ENCODE data around the gene PNPLA7.
"Not testable (repeated sequence)": the region's sequence is repeated elsewhere in the genome, so short reads cannot be mapped to it uniquely, and the experiment has no call there.

PNPLA7 gene

DNA sequence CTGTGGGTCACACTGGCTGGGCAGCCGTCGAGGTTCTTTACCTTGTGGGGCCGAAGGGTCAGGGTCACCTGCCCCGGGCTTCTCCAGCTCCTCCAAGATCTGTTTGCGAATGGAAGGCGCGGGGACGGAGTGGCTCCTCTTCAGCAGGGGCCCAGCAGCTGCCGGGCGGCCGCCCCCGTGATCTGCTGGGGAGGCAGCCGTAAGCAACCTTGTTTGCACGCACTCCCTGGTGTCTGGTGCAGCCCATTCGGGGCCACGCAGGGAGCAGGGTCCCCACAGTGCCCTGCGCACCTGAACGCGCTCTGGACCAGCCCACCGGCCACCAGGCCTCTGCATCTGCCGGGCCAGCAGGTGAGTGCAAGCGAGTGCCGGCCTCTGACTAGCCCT lies 34.9 kb downstream of the PNPLA7 start:
- DNase-seq (ENCODE audit: low read depth, low spot score) = no peak

DNA sequence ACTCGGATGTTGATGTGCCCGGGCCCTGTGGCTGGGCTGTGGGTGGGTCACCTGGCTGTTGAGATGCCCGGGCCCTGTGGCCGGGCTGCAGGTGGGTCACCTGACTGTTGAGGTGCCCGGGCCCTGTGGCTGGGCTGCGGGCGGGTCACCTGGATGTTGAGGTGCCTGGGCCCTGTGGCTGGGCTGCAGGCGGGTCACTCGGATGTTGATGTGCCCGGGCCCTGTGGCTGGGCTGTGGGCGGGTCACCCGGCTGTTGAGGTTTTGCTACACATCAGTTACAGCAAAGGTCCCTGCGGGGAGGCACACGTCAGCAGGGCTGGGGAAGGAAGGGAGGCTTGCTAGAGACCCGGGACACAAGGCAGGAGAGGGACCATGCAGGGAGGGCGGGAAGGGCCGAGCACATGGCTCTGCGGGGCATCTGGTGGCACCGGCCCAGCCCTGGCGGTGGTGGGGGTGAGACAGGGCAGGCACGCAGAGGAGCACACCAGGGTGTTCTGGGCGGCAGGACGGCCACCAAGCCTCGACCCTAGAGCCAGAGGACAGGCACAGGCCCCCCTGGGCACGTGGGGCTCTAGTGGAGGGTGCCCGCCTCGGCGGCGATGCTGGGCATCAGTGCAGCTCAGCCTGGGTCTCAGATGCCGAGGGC lies 35.4 kb downstream of the PNPLA7 start:
- DNase-seq (ENCODE audit: low read depth, low spot score) = no peak

DNA sequence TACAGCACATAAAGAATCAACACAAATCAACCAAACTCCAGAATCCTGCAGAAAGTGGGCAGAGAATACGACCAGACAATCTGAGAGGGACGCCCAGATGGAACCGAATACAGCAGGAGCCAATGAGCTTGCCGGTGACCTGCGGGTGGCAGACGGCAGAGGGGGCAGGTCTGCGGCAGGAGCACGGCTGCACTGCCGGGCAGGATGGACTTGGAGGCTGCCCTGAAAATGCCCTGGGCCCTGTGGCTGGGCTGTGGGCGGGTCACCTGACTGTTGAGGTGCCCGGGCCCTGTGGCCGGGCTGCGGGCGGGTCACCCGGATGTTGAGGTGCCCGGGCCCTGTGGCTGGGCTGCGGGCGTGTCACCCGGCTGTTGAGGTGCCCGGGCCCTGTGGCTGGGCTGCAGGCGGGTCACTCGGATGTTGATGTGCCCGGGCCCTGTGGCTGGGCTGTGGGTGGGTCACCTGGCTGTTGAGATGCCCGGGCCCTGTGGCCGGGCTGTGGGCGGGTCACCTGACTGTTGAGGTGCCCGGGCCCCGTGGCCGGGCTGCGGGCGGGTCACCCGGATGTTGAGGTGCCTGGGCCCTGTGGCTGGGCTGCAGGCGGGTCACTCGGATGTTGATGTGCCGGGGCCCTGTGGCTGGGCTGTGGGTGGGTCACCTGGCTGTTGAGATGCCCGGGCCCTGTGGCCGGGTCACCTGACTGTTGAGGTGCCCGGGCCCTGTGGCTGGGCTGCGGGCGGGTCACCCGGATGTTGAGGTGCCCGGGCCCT lies 36.2 kb downstream of the PNPLA7 start:
- not testable (repeated sequence) for DNase-seq (ENCODE audit: low read depth, low spot score)

DNA sequence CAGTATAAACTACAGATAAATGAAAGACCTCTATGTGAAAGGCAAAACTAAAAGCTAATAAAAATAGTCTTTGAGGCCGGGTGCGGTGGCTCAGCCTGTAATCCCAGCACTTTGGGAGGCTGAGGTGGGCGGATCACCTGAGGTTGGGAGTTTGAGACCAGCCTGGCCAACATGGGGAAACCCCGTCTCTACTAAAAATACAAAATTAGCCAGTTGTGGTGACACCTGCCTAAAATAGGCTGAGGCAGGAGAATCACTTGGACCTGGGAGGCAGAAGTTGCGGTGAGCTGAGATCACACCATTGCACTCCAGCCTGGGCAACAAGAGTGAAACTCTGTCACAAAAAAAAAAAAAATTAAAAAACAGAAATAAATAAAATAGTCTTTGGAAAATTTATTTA lies 37.1 kb downstream of the PNPLA7 start:
- DNase-seq (ENCODE audit: low read depth, low spot score) = not testable (repeated sequence)

DNA sequence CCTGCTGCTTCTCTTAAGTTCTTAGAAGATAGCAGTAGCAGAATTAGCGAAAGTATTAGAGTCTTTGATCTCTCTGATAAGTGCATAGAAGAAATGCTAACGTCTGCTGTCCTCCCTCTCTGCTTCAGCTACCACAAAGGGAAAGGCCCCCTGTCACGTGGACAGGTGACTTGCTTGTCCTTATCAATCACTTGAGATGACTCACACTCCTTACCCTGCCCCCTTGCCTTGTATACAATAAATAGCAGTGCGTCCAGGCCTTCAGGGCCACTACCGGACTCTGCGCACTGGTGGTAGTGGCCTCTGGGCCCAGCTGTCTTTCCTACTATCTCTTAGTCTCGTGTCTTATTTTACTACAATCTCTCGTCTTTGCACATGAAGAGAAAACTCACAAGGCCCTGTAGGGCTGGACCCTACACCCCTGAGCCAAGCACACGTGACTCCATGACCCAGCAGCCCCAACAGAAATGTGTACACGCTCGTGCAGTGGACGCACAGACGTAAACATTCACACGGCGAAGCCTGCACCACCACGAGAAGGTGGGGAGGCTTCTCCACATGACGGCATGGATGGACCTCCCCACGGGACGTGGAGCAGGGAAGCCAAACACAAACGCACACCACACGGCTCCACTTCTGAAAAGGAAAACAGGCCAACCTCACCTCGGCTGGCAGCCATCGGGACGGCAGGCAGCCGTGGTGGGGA lies 38.3 kb downstream of the PNPLA7 start:
- DNase-seq (ENCODE audit: low read depth, low spot score) = no peak

DNA sequence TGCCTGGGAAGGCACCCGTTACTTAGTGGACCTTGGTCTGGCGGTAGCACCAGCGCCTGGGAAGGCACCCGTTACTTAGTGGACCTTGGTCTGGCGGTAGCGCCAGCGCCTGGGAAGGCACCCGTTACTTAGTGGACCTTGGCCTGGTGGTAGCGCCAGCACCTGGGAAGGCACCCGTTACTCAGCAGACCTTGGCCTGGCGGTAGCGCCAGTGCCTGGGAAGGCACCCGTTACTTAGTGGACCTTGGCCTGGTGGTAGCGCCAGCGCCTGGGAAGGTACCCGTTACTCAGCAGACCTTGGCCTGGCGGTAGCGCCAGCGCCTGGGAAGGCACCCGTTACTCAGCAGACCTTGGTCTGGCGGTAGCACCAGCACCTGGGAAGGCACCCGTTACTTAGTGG lies 39.1 kb downstream of the PNPLA7 start:
- not testable (repeated sequence) for DNase-seq (ENCODE audit: low read depth, low spot score)

DNA sequence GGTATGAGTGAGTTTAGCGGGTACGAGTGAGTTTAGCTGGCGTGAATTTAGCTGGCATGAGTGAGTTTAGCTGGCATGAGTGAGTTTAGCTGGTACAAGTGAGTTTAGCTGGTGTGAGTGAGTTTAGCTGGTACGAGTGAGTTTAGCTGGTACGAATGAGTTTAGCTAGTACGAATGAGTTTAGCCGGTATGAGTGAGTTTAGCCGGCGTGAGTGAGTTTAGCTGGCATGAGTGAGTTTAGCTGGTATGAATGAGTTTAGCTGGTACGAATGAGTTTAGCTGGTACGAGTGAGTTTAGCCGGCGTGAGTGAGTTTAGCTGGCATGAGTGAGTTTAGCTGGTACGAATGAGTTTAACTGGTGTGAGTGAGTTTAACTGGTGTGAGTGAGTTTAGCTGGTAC lies 41.0 kb downstream of the PNPLA7 start:
- DNase-seq (ENCODE audit: low read depth, low spot score) = no peak

DNA sequence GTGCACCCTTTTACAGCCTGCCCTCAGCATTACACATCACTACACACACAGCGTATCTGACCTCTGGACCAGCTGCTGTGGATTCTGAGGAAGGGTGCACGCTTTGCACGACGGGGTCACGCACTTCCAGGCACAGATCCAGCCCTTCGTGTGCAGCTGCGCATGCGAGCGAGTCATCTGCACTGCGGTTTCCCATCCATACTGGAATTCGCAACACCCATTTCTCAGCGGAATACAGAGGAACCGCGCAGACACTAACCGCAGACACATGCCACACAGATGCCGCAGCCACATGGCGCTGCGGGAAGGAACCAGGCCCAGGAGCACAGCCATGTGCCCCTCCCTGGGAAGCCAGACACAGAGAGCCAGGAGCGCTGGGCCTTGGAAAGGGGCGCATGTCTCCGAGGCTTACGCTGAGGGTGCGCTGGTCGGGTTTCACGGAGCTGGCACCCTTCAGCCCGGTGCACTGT lies 43.5 kb downstream of the PNPLA7 start:
- no peak for DNase-seq (ENCODE audit: low read depth, low spot score)

DNA sequence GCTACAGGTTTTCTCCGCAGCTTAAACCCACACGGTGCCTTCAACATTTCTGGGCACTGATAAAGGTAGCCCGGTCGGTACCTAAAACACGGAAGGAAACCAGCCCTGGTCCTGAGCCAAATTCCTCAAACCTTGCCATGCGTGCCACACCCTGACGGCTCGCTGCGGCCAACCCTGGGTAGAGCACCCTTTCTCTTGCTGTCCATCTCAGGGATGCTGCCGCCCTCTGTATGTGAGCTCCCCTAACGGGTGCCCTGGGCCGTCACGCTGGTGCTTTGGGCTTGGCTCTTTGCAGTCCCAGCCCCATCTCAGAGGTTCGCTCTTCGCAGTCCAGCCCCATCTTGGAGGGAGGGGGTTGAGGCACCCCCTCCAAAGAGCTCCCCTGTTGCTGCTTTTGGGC lies 43.9 kb downstream of the PNPLA7 start:
- no peak for DNase-seq (ENCODE audit: low read depth, low spot score)

DNA sequence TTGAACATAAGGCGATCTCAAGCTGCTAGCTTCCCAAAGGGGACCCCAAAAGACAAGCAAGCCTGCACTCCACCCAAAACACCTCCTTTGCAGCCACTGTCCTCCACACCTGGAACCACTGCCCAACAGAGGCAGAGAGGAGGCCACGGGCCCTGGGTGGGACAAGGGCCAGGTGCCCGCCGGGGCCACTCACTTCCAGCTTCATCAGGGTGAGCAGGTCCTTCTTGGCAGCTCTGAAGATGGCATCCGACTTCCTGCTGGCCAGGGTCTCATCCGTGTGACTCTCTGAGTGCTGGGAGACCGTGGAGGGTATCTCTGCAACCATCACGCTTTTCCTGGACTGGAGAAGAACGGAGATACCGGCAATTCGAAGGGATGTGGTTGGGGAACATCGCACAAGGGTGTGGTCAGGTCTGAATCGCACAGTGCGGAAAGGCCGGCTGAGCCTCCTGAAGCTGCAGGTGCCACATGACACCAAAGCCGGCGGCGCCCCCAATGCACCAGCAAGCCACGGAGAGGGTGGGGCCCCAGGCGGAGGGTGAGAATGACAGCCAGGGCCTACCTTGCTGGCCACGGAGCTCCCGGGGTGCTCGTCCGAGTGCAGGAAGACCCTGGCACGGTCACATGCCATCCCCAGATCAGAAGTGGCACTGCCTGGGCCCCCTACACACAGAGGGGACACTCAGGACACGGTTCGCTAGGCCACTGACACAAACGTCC lies 44.6 kb downstream of the PNPLA7 start:
- DNase-seq (ENCODE audit: low read depth, low spot score) = no peak

DNA sequence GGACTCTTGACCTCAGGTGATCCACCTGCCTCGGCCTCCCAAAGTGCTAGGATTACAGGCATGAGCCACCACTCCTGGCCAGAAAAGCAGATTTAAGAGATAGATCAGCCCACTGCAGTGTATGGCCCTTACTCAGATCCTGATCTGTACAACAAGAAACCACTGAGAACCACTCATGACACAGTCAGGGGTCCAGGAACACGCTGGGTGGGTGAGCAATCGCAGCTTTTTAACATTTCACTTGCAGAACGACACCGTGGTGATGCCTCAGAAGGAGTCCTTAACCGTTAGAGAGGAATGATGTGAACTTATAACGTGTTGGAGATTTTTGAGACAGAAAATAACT lies 45.8 kb downstream of the PNPLA7 start:
- DNase-seq (ENCODE audit: low read depth, low spot score) = no peak

DNA sequence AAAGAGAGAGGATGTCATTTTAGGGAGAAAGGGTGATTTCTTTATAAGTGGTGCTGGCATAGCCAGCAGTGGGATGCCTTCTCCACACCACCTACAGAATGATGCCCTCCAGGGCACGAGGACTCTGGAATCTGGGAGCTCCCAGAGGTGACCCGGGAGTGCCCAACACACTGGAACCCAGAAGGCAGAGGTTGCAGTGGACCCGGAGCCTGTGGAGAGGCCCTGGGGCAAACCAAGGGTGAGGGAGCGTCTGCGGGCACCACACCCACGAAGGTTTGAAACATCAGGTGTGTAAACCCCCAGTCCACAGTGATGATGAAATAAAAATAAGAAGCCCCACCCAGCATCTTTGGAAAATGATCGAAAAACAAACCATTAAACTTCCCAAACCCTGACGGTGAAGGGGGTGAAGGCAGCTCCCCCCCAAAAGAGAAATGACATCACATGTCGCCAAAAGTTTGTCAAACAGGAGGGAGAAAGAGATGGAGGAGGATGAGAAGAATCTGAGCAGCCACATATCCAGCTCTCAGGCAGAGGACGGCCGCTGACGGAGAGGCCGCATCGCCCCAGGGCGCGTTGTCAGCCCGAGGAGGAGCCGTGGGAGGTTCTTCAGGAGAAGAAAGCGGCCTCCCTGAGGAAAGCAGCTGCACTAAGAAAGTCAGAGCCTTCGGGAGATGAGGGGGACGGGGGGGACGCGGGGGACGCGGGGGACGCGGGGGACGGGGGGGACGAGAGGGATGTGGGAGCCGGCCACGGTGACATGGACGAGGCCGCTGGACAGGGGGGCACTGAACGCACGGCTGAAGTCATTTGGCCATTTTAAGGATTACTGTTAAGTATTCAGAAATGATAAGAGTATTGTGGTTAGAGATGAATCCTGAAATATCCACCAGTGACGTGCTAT lies 47.9 kb downstream of the PNPLA7 start:
- DNase-seq (ENCODE audit: low read depth, low spot score) = no peak

DNA sequence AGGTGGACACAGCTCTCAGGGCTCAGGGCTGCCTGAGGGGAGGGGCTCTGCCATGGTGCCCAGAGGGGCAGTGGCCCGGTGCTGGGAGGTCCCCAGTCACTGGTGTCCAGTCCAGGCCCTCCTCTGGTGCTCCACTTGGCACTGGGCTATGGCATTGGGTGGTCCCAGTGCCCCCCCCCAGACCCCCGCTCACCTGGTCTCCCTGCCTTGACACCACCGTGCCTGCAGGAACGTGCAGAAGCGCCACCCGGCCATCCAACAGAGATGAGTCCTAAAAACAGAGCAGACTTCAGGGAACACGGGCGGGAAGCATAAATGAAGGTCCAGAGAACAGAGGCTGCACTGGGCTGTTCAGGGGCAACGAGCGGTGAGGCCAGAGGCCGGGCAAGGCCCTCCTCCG lies 48.7 kb downstream of the PNPLA7 start:
- no peak for DNase-seq (ENCODE audit: low read depth, low spot score)

DNA sequence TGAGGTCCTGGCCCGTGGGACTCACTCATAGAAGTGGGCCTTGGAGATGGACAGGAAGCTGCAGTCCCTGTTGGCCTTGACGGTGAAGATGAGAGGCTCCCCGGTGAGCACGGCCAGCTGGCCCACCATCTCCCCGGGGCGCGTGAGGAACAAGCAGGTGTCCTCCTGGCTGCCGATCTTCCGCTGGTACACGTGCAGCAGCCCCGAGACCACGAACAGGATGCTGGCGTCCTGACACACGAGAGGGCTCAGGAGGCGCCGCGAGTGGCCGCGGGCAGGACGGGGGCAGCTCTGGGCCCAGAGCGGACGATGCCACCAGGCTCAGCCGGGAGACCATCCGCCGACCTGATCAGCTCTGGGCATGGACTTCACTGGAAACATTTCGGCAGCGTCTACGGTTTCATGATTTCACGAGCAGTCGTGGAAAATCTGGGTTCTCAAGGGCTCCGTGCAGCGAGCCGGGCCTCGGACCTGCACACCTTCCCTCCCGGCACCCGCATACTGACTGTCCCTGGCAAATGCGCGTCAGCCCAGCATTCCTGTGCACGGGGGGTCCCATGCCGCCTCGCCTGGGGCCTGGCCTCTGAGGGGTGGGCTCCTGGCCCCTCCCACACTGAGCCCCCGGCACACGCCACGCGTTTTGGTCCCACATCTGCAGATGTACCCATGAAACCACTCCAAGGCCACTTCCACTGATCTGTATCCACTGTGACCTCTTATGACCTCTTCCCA lies 49.4 kb downstream of the PNPLA7 start:
- DNase-seq (ENCODE audit: low read depth, low spot score) = no peak

DNA sequence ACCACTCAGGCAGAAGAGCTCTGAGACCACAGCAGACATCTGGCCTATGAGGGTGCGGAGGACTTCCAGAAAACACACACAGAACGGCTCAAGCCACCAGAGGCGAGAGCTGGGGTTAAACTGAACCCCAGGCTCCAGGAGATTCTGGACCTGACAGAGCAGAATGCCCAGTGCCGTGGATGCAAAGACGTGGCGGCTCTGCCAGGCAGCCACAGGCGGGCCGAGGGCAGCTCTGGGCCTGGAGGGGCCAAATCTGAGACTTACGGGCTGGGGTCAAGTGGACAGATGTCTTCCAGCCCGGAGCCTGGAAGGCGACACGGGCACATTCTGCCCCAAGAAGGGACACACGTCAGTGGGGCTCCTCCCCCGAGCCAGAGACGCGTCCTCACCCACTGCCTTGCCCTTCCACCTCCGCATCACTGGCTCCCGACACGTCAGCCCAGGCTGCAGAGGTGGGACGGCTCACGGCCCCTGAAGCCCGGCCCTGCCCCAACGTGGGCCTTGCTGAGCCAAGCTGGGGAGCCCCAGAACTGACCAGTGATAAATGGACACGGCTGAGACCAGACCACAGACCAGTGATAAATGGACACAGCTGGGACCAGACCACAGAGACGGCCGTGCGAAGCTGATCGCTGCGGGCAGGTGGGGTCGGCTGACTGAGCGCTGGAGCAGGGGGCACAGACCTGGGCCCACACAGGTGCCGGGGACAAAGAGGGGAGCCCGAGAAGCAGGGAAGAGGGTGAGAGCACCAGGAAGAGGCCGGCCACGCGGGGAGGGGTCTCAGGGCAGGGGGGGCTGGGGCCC lies 50.1 kb downstream of the PNPLA7 start:
- DNase-seq (ENCODE audit: low read depth, low spot score) = no peak

DNA sequence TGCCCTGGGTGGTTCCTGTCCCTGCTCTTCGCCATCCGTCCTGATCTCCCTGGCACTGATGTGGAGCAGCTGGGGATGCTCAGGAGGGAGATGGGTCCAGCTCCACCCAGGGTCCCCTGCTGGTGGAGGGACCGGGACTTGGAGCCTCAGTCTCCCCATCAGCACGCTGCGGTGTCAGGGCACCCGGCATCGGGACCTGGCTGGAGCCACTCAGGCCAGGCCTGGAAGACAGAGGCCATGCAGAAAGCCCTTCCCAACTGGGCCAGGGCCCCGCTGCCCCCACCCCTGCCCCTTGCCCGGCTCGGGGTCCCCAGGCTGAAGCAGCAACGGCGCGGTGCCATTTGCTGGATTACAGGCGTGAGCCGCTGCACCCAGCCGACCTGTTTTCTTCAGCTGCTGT lies 50.8 kb downstream of the PNPLA7 start:
- no peak for DNase-seq (ENCODE audit: low read depth, low spot score)

DNA sequence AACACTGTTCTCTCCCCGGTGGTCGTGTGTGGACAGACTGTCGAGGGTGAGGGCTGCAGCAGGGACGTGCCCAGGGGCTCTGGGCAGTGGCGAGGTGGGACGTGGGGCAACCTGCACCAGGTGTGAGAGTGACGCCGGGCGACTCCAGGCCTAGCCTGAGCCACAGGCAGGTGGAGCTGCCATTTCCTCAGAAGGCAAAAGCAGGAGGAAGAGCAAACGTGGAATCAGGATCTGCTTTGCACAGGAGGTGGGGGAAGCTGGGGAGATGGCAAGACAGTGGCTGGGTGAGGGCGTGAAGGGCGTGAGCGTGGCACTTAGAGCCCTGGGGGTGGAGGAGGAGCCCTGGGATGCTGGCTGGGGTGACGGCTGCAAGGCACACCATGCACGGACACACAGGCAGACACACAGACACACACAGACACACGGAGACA lies 51.5 kb downstream of the PNPLA7 start:
- DNase-seq (ENCODE audit: low read depth, low spot score) = no peak

DNA sequence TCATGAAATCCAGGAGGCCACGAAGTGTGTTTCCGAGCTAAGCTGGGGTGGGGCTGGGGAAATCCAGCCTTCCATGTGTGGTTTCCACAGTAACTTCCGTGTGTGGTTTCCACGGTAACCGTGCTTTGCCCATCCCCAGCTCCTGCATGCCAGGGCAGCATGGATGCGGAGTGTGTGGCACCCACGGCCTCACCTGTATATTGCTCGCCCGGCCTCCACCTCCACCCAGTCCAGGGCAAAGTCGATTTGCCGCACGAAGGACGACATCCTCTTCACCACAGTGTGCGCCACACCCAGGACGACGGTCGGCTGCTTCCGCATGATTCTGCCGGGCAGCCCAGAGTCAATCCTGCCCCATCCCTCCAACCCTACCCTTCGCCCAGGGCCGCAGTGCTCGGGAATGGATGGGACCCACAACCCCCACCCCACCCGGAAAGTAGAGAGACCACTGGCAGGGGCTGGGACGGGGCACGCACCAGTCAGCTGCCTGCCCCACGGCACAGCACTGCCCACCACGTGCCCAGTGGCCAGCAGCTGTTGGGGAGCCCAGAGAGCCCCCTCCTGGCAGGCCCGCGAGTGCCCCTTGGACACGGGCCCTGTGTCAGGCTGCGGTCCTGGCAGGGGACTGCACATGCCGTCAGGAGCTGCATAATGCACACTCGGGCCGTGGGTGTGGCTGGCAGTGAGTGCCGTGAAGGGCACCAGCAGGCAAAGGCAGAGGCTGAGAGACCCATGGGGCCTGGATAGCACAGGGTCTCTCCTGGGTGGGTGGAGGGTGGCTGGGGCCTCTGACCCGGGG lies 52.1 kb downstream of the PNPLA7 start:
- no peak for DNase-seq (ENCODE audit: low read depth, low spot score)

Measured in smooth muscle cell of the brain vasculature (primary cell).